ENCODE measurements around the gene RPS6KA5. TPM values are rescaled to one million over a fixed set of nuclear protein-coding genes. Genes with fewer than 3 reads are reported as not detected.

The RPS6KA5 gene
- total and polyA plus RNA-seq, 4 donors: 3.3 to 10.7 (median 7.8) TPM

DNA sequence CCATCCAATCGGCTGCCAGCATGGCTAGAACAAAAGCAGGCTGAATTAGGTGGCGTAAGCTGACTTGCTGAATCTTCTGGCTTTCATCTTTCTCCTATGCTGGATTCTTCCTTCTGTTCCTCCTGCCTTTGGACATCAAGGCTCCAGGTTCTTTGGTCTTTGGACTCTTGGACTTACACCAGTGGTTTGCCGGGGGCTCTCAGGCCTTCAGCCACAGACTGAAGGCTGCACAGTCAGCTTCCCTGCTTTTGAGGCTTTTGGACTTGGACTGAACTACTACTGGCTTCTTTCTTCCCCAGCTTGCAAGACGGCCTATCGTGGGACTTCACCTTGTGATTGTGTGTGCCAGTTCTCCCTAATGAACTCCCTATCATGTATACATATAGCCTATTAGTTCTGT lies 42.0 kb downstream of the RPS6KA5 start:
- WGBS (ENCODE audit: insufficient coverage): 96% methylated on average over 3 of the region's 5 CpGs

DNA sequence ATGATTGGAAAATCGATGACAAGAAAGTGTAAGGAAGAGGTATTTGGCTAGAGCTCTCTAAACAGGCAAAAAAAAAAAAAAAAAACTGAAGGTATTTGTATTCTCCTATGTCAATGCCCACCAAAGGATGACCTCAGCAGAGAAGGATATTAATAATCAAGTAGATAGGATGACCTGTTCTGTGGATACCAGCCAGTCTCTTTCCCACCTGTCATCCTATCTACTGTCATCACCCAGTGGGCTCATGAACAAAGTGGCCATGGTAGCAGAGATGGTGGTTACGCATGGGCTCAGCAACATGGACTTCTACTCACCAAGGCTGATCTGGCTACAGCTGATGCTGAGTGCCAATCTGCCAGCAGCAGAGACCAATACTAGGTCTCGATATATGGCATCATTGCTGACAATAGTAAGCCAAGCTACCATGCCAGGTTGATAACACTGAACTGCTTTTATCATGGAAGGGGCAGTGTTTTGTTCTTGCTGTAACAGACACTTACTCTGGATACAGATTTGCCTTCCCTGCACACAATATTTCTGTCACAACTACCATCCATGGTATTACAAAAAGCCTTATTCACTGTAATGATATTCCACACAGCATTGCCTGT lies 43.5 kb downstream of the RPS6KA5 start:
- no peaks in the 10 kb centered on the region for H3K4me1 ChIP-seq (ENCODE audit: control insufficient read depth, insufficient read depth, low read length)
- H3K36me3 ChIP-seq (ENCODE audit: control insufficient read depth, insufficient read depth, low read length): no peaks in the 10 kb centered on the region
- no peak overlapping the region for H3K27ac ChIP-seq (ENCODE audit: low read depth, low read length)
- no peak for DNase-seq (ENCODE audit: low read depth in 4 of 6, low spot score in 6 of 6)
- H3K4me3 ChIP-seq (ENCODE audit: low read depth, low read length): no peak overlapping the region
- no peaks in the 10 kb centered on the region for H3K27me3 ChIP-seq (ENCODE audit: control insufficient read depth, insufficient read depth, low read length)
- H3K9me3 ChIP-seq (ENCODE audit: control insufficient read depth, insufficient read depth, low read length): no peaks in the 10 kb centered on the region
- WGBS (ENCODE audit: insufficient coverage): 100% methylated on average over 2 of the region's 3 CpGs

More for the DNA sequence above, 42.0 kb downstream of the RPS6KA5 start:
- no peak overlapping the region for H3K27ac ChIP-seq (ENCODE audit: low read depth, low read length)
- H3K4me3 ChIP-seq (ENCODE audit: low read depth, low read length): no peak overlapping the region
- DNase-seq (ENCODE audit: low read depth in 4 of 6, low spot score in 6 of 6): no peak
- H3K27me3 ChIP-seq (ENCODE audit: control insufficient read depth, insufficient read depth, low read length): no peaks in the 10 kb centered on the region
- H3K4me1 ChIP-seq (ENCODE audit: control insufficient read depth, insufficient read depth, low read length): no peaks in the 10 kb centered on the region
- H3K36me3 ChIP-seq (ENCODE audit: control insufficient read depth, insufficient read depth, low read length): no peaks in the 10 kb centered on the region
- no peaks in the 10 kb centered on the region for H3K9me3 ChIP-seq (ENCODE audit: control insufficient read depth, insufficient read depth, low read length)

DNA sequence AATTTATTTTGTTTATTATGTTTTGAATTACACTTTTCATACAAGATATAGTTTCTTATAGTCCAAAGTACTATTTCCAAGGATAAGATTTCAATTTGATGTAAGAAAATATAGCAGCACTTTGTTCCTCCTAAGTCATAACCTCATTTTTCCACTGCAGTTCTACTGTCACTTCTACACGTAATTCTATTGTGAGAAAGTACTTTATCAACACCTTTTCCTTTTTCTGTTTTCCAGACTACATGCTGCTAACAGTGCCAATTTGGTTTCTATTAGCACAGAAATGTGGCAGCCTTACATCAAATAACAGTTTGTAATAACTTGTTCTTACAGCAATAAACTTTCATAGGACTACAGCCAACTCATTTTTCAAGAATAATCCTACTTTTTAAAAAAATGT lies 45.0 kb downstream of the RPS6KA5 start:
- H3K27ac ChIP-seq (ENCODE audit: low read depth, low read length): no peak overlapping the region
- no peaks in the 10 kb centered on the region for H3K9me3 ChIP-seq (ENCODE audit: control insufficient read depth, insufficient read depth, low read length)
- no peaks in the 10 kb centered on the region for H3K36me3 ChIP-seq (ENCODE audit: control insufficient read depth, insufficient read depth, low read length)
- WGBS (ENCODE audit: insufficient coverage): no CpG with 5 or more reads among the region's 1 CpG
- H3K27me3 ChIP-seq (ENCODE audit: control insufficient read depth, insufficient read depth, low read length): no peaks in the 10 kb centered on the region
- peak in 1 of 6 donors; percentile 15 for DNase-seq (ENCODE audit: low read depth in 4 of 6, low spot score in 6 of 6)
- H3K4me3 ChIP-seq (ENCODE audit: low read depth, low read length): no peak overlapping the region
- H3K4me1 ChIP-seq (ENCODE audit: control insufficient read depth, insufficient read depth, low read length): no peaks in the 10 kb centered on the region

DNA sequence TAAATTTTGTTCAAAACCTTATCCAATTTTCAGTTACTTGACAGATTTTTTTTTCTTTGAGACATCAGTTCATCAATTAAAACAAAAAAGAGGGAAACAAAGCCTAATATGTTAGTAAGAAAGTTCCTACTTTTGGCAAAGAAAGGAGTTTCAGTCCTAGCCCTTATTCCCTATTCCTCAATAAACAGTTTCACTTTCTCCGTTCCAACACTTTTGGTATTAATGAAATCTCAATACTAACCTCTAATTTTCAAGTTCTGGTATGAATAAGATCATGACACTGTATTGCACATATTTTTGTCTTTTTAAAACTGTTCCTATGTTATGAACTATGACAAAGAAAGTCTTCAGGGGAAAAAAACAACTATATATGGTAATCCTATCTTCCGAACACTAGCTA lies 48.4 kb downstream of the RPS6KA5 start:
- no CpG with 5 or more reads among the region's 2 CpGs for WGBS (ENCODE audit: insufficient coverage)
- H3K27ac ChIP-seq (ENCODE audit: low read depth, low read length): no peak overlapping the region

DNA sequence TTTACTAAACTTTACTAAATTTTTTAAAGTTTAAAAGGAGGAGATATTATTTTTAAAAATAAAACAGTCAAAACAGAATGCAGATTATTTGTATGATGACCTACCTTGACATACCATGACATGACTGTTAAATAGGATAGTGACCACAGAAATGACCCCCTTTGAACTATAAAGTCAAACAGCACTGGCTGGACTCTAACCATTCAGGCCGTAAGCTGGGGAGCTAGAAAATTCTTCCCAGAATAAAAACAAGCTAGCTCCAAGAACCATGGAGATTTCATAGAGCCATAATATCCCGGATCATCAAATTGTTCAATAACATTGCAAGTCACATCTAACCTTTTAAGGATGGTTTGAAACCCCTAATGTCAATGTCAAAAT lies 50.3 kb downstream of the RPS6KA5 start:
- no peak overlapping the region for H3K4me3 ChIP-seq (ENCODE audit: low read depth, low read length)
- H3K9me3 ChIP-seq (ENCODE audit: control insufficient read depth, insufficient read depth, low read length): no peaks in the 10 kb centered on the region
- no peak for DNase-seq (ENCODE audit: low read depth in 4 of 6, low spot score in 6 of 6)
- 100% methylated on average over 2 of the region's 2 CpGs for WGBS (ENCODE audit: insufficient coverage)
- no peaks in the 10 kb centered on the region for H3K27me3 ChIP-seq (ENCODE audit: control insufficient read depth, insufficient read depth, low read length)
- H3K27ac ChIP-seq (ENCODE audit: low read depth, low read length): no peak overlapping the region
- H3K4me1 ChIP-seq (ENCODE audit: control insufficient read depth, insufficient read depth, low read length): no peaks in the 10 kb centered on the region
- H3K36me3 ChIP-seq (ENCODE audit: control insufficient read depth, insufficient read depth, low read length): no peaks in the 10 kb centered on the region

More for the DNA sequence above, 48.4 kb downstream of the RPS6KA5 start:
- Histone ChIP-seq H3K27me3 (ENCODE audit: control insufficient read depth, insufficient read depth, low read length) (no peaks in the 10 kb centered on the region), H3K4me1 (ENCODE audit: control insufficient read depth, insufficient read depth, low read length) (no peaks in the 10 kb centered on the region), H3K9me3 (ENCODE audit: control insufficient read depth, insufficient read depth, low read length) (no peaks in the 10 kb centered on the region), H3K36me3 (ENCODE audit: control insufficient read depth, insufficient read depth, low read length) (no peaks in the 10 kb centered on the region), H3K4me3 (ENCODE audit: low read depth, low read length) (no peak overlapping the region)
- DNase-seq (ENCODE audit: low read depth in 4 of 6, low spot score in 6 of 6): no peak

DNA sequence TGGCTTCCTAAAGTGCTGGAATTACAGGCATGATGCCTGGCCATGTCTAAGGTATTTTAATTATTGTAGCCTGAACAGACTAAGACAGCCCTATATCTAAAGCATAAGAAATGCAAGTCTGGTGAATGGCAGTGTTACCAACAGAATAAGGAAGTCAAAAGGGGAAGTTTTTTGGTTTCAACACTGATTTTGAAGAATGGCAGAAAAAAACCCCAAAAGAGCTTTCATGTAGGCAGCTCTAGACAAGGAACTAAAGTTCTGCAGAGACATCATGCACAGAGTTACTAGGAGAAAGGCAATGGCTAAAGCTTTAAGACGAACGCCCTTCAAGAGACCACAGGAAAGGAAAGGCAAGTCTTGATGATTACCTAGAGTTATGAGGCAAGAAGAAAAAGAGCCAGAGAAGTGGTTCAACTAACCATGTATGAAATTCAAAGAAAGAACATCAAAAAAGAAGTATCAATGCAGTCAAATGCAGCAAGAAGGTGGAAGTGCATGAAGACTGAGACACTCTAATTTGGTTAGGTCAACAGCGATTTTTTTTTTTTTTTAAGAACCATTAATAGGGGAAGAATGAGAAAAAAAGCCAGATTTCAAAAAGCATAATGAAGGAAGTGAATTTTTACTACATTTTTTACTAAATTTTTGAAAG lies 50.8 kb downstream of the RPS6KA5 start:
- Histone ChIP-seq H3K27me3 (ENCODE audit: control insufficient read depth, insufficient read depth, low read length) (no peaks in the 10 kb centered on the region), H3K36me3 (ENCODE audit: control insufficient read depth, insufficient read depth, low read length) (no peaks in the 10 kb centered on the region), H3K9me3 (ENCODE audit: control insufficient read depth, insufficient read depth, low read length) (no peaks in the 10 kb centered on the region), H3K27ac (ENCODE audit: low read depth, low read length) (no peak overlapping the region), H3K4me3 (ENCODE audit: low read depth, low read length) (no peak overlapping the region), H3K4me1 (ENCODE audit: control insufficient read depth, insufficient read depth, low read length) (no peaks in the 10 kb centered on the region)
- 100% methylated on average over 2 of the region's 3 CpGs for WGBS (ENCODE audit: insufficient coverage)
- DNase-seq (ENCODE audit: low read depth in 4 of 6, low spot score in 6 of 6): peak in 1 of 6 donors; percentile 18

DNA sequence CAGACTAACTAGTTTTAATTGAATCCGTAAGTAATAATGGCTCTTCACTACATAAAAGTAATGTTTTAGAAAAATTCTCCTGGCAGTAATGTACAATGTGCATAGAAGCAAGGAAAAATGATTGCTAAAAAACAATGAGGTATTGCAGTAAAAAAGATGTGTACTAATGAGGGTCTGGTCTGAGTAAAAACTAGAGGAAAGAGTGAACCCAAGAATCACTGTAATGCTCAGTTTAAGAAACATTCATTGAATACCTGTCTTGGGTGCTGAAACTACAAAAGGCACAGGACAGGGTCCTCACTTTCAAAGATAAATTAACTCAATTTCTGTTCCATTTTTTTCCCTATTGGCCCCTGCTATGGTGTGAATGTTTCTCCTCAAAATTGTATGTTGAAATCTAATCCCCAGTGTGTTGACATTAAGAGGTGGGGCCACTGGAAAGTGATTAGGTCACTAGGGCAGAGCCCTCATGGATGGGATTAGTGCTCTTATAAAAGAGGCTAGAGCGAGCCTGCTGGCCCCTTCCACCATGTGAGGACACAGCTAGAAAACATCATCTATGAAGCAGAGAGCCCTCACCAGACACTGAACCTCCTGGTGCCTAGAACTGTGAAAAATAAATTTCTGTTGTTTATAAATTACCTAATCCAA lies 51.6 kb downstream of the RPS6KA5 start:
- H3K27ac ChIP-seq (ENCODE audit: low read depth, low read length): no peak overlapping the region
- H3K4me3 ChIP-seq (ENCODE audit: low read depth, low read length): no peak overlapping the region

DNA sequence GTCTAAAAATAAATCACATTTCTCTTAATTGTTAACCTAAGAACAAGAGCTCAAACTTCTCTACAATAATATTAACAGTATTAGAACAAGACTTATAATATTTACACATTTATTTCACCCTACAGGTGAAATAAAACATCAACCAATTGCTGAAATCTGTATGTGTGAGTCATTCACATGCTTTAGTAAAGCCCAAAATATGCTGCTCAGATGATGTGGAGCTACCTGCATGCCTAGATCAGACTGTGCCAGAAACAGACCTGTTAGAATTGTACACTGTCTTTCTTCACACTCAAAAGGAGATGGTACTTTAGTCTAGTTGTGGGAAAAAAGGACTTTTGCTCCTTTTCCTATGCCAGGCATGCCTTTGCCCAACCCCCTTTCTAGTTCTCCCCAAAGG lies 54.7 kb downstream of the RPS6KA5 start:
- Histone ChIP-seq H3K4me1 (ENCODE audit: control insufficient read depth, insufficient read depth, low read length) (no peaks in the 10 kb centered on the region), H3K27me3 (ENCODE audit: control insufficient read depth, insufficient read depth, low read length) (no peaks in the 10 kb centered on the region), H3K9me3 (ENCODE audit: control insufficient read depth, insufficient read depth, low read length) (no peaks in the 10 kb centered on the region), H3K36me3 (ENCODE audit: control insufficient read depth, insufficient read depth, low read length) (no peaks in the 10 kb centered on the region), H3K27ac (ENCODE audit: low read depth, low read length) (no peak overlapping the region), H3K4me3 (ENCODE audit: low read depth, low read length) (no peak overlapping the region)
- no peak for DNase-seq (ENCODE audit: low read depth in 4 of 6, low spot score in 6 of 6)

More for the DNA sequence above, 51.6 kb downstream of the RPS6KA5 start:
- Histone ChIP-seq H3K27me3 (ENCODE audit: control insufficient read depth, insufficient read depth, low read length) (no peaks in the 10 kb centered on the region), H3K36me3 (ENCODE audit: control insufficient read depth, insufficient read depth, low read length) (no peaks in the 10 kb centered on the region), H3K9me3 (ENCODE audit: control insufficient read depth, insufficient read depth, low read length) (no peaks in the 10 kb centered on the region), H3K4me1 (ENCODE audit: control insufficient read depth, insufficient read depth, low read length) (no peaks in the 10 kb centered on the region)
- WGBS (ENCODE audit: insufficient coverage): no CpG with 5 or more reads among the region's 2 CpGs
- peak in 1 of 6 donors; percentile 18 for DNase-seq (ENCODE audit: low read depth in 4 of 6, low spot score in 6 of 6)

DNA sequence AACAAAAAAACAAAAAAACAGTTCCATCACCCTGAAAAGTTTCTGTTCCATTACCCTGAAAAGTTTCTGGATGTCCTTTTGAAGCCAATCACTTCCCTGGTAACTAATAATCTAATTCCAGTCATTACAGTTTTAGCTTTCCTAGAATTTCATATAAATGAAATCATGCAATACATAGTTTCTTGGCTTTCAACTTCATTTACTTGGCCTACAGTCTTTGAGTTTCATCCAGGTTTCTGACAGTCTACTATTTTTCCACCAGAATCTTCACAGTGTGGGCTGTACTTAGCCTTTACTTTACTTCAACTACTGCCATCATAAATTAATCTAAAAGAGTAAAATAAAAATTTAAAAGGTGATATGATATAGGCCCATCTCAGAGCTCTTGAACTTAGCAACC lies 55.5 kb downstream of the RPS6KA5 start:
- Histone ChIP-seq H3K27me3 (ENCODE audit: control insufficient read depth, insufficient read depth, low read length) (no peaks in the 10 kb centered on the region), H3K4me3 (ENCODE audit: low read depth, low read length) (no peak overlapping the region), H3K36me3 (ENCODE audit: control insufficient read depth, insufficient read depth, low read length) (no peaks in the 10 kb centered on the region), H3K4me1 (ENCODE audit: control insufficient read depth, insufficient read depth, low read length) (no peaks in the 10 kb centered on the region), H3K27ac (ENCODE audit: low read depth, low read length) (no peak overlapping the region), H3K9me3 (ENCODE audit: control insufficient read depth, insufficient read depth, low read length) (no peaks in the 10 kb centered on the region)
- DNase-seq (ENCODE audit: low read depth in 4 of 6, low spot score in 6 of 6): peak in 1 of 6 donors; percentile 45

DNA sequence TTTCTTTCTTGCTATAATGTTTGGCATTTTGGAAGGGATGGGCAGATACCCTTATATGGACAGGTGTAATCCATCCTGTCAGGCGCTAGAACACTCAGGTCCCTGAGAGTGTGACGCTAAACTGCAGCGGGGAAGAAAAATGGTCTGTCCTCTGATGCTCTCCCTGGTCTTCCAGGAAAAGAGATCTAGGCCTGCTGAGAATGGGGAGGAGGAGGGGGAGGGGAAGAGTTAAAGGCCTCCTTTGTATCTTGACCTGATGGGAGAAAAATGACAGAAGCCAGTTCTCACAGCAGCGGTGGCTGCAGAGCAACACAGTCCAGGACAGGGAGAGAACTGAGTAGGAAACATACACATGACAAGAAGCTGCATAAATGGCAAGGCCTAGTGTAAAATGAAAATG lies 61.1 kb downstream of the RPS6KA5 start:
- Histone ChIP-seq H3K36me3 (ENCODE audit: control insufficient read depth, insufficient read depth, low read length) (no peaks in the 10 kb centered on the region), H3K4me1 (ENCODE audit: control insufficient read depth, insufficient read depth, low read length) (no peaks in the 10 kb centered on the region), H3K4me3 (ENCODE audit: low read depth, low read length) (no peak overlapping the region), H3K27me3 (ENCODE audit: control insufficient read depth, insufficient read depth, low read length) (no peaks in the 10 kb centered on the region), H3K27ac (ENCODE audit: low read depth, low read length) (no peak overlapping the region), H3K9me3 (ENCODE audit: control insufficient read depth, insufficient read depth, low read length) (no peaks in the 10 kb centered on the region)
- peak in 2 of 6 donors; percentile 40 to 59 for DNase-seq (ENCODE audit: low read depth in 4 of 6, low spot score in 6 of 6)
- WGBS (ENCODE audit: insufficient coverage): 47% methylated on average over 4 of the region's 4 CpGs

Data from spinal cord (tissue), 10 donors.